ENCODE data around the gene IGSF21.

GRCh38 chr1:18419845-18420184, 312.2 kb downstream of the IGSF21 start:
- no peak for TF ChIP-seq EP300 (IDR thresholded peaks at IDR 0.05)
- TF ChIP-seq CTCF (IDR thresholded peaks at IDR 0.05), result no peak
- no peak for TF ChIP-seq POLR2A (IDR thresholded peaks at IDR 0.05)

Measured in tibial nerve (tissue), 4 donors.